ENCODE measurements around the gene KIF1A.

The KIF1A gene

GRCh38 chr2:240819126-240819857 is 727 bp downstream of the KIF1A start:
- DNase-seq, result no peak

GRCh38 chr2:240818293-240819125 is 1.5 kb downstream of the KIF1A start:
- DNase-seq, result no peak

GRCh38 chr2:240817496-240818292 is 2.3 kb downstream of the KIF1A start:
- no peak for DNase-seq

GRCh38 chr2:240816584-240817495 is 3.2 kb downstream of the KIF1A start:
- no peak for DNase-seq

- no peak for DNase-seq
Observed at GRCh38 chr2:240815761-240816583, 4.0 kb downstream of the KIF1A start.

- no peak for DNase-seq
Observed at GRCh38 chr2:240814946-240815760, 4.9 kb downstream of the KIF1A start.

GRCh38 chr2:240814280-240814679 is 5.7 kb downstream of the KIF1A start:
- no peak for DNase-seq

GRCh38 chr2:240813231-240813921 is 6.6 kb downstream of the KIF1A start:
- DNase-seq, result no peak

- DNase-seq, result no peak
Observed at GRCh38 chr2:240812721-240813120, 7.3 kb downstream of the KIF1A start.

GRCh38 chr2:240812301-240812680 is 7.7 kb downstream of the KIF1A start:
- no peak for DNase-seq

- no peak for DNase-seq
Observed at GRCh38 chr2:240811346-240812300, 8.4 kb downstream of the KIF1A start.

GRCh38 chr2:240810621-240811020 is 9.4 kb downstream of the KIF1A start:
- DNase-seq, result no peak

- no peak for DNase-seq
Observed at GRCh38 chr2:240810199-240810598, 9.8 kb downstream of the KIF1A start.

- no peak for DNase-seq
Observed at GRCh38 chr2:240809276-240809675, 10.7 kb downstream of the KIF1A start.

- DNase-seq, result no peak
Observed at GRCh38 chr2:240806459-240806858, 13.6 kb downstream of the KIF1A start.

GRCh38 chr2:240806006-240806405 is 14.0 kb downstream of the KIF1A start:
- DNase-seq, result no peak

GRCh38 chr2:240803191-240803590 is 16.8 kb downstream of the KIF1A start:
- no peak for DNase-seq

GRCh38 chr2:240799033-240799820 is 20.8 kb downstream of the KIF1A start:
- no peak for DNase-seq
